NCI-H526 (cell line): ENCODE measurements around the gene DOCK2.
A peak's percentile ranks its signal among the peaks of the same experiment; 100 is the strongest.

Experiments
- DNase-seq, 2 experiments: peaks; one replicate each; lab custom pipeline; 2025; lab: John Stamatoyannopoulos, UW

DOCK2 gene

GRCh38 chr5:169694091-169694625, 57.1 kb downstream of the DOCK2 start:
- no peak for DNase-seq

- DNase-seq = no peak
These were observed 58.0 kb downstream of the DOCK2 start for GRCh38 chr5:169695025-169695625.

DNA sequence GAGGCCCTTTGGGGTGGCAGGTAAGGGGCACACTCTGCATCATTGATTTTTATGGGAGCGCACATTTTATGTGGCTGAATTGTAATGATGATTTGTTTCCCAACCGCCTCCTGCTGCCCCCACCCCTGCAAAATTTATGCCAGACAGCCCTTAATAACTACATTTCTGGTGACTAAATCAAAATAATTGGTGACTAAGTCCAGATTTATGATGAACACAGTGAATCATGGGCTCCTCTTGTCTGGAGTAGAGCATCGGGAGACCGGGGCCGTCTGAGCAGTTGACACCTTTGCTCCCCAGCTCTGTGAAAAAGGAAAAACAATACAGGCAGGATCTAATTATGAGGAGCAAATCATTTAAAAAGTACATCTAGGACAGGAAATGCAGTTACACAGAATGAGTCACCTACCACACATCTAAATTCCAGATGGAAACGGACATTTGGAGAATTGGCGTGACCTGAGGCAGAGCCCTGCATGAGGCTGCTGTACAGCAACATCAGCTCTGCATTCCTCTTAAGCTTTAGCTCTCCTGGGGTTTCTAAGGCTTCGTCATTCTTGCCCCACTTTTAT, 58.9 kb downstream of the DOCK2 start:
- no peak for DNase-seq

DNA sequence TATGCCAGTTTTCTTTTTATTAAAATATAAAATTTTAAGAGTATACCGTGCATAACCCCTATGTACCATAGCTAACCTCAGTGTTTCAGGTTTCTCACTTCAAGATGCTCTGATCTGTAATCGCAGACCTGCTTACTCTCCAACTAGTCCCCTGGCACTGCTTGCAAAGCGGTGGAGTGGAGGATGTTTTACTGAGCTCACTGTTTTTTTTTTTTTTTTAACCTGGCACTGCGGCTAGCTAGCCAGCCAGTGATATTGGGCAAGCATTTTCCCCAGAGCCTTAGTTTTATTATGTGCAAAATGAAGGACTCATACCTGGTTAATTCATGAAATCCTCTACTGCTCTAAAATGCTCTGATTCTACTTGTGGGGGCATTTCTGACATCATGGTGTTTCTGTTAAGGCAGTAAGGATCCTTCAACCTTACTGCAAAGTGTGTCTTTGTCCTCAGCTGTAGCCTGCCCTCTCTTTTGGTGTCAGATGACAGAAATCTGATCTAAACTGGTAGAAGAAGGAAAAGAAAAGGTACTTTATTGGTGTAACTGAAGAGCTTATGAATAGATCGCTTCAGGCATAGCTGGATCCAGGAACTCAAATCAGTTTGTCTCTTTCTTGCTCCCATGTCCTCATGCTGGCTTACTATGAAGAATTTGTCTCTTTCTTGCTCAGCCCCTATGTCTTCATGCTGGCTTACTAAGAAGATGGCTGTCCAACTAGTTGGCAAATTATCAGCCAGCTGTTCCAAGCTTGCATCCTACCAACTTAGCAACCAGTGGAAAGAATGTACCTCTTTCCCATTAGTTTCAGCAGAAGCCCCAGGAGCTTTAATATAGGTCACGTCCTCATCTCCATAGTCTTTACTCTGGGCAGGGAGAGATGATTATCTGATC, 59.8 kb downstream of the DOCK2 start:
- no peak for DNase-seq

DNA sequence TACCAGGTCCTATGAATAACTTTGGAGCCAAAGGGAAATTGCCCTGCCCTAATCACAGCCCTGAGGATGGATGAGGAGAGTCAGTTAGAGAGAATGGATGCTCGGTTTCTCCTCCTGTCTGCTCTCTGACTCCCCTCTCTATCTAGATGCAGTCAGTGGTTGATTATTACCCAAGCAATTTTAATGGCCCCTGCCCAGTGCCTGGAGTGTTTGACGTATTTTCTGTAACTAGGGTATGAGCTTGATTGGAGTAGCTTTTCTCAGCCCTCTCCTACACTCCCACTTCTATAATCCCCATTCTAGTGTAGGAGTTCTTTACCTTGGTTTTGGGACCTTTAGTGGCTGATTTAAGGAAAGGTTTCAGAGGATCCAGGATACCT, 60.4 kb downstream of the DOCK2 start:
- no peak for DNase-seq

DNA sequence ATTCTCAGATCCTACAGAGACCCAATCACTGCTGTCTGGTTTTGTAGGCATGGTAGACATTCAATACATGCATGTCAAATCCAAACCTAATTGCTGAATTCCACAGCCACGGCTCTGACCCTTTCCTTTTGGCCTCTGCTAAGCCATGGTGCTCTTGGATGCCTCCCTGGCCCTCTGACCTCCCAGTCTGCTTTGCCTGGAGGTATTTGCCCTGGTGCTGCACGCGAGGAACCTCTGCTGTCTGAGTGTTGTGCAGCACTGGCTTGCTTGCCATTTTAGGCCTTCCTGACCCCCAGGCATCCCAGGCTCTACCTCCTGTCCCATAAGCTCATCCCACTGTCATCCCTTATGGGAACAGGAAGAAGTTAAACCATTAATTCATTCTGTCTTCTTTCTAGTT, 60.9 kb downstream of the DOCK2 start:
- DNase-seq = no peak

- no peak for DNase-seq
These were observed 63.5 kb downstream of the DOCK2 start for GRCh38 chr5:169700611-169701010.

DNA sequence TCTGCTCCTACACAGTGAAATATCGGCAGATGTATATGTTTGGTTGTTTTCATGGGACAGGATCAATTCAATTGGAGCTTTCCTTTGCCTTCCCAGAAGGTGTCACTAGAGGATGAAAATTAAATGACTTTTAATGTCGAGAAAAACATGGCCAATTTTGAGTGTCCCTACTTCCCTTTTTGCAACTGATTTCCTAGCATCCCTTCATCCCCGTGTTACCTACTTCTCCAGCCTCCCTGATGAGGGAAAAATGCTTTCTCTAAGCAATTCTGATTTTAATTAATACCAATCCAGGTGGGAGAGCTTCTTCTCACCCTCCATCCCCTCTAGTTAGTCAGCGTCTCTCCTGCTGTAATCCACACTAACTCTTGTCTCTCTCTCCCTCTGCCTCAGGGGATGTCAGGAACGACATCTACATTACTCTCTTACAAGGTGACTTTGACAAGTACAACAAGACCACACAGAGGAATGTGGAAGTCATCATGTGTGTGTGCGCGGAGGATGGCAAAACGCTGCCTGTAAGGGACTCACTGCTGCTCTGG, 64.9 kb downstream of the DOCK2 start:
- DNase-seq = peak; percentile 2 to 48

DNA sequence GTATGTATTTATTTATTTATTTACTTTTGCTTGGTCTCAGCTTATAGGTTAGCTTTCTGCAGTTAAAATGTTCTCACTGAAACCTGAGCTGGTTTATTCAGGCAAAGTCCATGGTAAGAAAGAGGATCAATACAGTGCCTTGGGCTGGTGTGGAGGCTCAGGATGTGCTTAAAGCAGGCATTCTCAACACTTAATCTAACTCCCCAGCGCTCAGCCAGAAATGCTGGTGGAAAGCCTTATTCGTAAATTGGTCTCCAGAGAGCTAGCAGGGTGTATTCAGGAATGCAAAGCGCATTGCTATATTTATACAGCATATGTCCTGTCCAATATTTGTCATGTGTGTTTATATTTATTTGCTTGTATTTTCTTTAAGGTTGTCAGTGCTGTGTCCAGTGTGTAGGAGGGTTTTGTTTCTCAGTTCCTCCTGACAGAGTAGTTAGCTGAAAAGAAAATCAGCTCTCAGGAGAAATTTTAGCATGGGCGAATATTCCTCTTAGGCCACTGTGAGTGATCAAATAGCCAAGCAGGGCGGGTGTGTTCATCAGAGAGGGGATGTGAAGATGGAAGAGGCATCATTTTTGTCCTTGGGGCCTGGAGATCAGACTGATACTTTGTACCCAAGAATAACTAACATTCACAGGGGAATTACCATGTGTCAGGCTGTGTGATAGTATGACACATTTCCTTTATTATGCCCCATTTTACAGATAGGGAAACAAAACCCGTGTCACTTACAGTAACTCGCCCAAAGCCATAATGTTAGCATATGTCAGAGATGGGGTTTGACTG, 65.8 kb downstream of the DOCK2 start:
- peak in 1 of 2 experiments; percentile 32 for DNase-seq

DNA sequence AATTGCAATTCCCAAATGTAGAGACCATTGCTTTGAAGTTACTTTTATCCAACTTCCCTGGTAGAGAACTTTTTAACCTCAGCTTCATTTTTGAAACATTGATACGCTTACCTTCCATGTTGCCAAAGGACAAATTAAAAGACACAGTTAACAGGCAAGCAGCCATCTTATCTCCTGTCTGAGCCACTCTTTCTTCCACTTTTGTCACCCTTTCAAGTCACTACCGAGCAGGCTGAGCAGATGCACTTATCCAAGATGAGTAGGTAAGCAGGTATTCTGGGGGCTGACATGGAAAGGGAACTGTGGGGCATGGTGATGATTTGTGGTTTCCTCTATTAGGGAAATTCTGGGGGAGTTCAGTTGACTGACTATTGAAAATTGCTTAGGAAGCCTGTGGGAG, 66.7 kb downstream of the DOCK2 start:
- DNase-seq = no peak

GRCh38 chr5:169705322-169705721, 68.2 kb downstream of the DOCK2 start:
- DNase-seq = no peak

GRCh38 chr5:169706071-169706470, 69.0 kb downstream of the DOCK2 start:
- DNase-seq = no peak

GRCh38 chr5:169706758-169707450, 69.8 kb downstream of the DOCK2 start:
- DNase-seq = no peak

- DNase-seq = no peak
These were observed 70.6 kb downstream of the DOCK2 start for GRCh38 chr5:169707686-169708085.

GRCh38 chr5:169710675-169711074, 73.6 kb downstream of the DOCK2 start:
- DNase-seq = peak in 1 of 2 experiments; percentile 2

DNA sequence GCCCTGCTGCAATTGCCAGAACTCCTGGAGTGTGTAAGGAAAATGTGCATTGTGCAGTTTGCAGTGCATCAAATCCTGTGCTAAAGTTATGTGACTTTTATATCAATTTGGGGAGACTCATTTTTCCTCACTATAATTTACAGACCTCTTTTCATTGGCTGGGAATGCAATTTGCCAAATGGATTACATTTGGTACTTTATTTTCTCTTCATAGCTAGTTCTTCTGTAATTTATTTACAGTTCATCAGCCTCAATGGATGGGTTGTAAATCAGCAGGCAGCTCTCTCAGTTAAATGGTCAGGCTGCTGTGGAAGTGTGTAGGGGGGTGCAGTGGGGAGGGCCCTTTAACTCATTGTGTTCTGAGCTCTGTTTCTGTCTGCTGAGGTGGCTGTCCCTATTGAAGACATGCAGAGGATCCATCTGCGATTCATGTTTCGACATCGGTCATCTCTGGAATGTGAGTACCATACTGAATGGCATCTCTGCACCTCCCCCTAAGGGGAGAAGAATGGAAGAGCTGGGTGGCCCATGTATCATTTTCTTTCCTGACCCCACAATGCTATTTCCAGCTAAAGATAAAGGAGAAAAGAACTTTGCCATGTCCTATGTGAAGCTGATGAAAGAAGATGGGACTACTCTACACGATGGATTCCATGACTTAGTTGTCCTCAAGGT, 74.6 kb downstream of the DOCK2 start:
- DNase-seq = no peak

- no peak for DNase-seq
These were observed 75.4 kb downstream of the DOCK2 start for GRCh38 chr5:169712428-169712827.

GRCh38 chr5:169716287-169716686, 79.2 kb downstream of the DOCK2 start:
- no peak for DNase-seq

DNA sequence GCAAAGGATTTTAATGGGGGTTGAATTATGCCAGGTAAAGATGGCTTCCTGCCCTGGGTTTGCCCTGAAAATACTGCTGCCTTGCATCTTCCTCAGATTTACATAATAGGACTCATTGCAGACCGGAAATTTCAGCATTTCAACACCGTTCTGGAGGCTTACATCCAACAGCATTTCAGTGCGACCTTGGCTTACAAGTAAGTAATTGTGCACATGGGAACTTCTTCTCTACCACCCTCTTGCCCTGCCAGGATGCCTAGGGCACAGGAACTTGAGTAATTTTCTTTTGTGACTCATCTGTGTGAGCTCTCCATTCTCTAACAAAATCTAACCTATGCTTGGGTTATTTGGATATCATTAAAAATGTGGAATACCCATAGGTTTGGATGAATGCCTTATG, 80.2 kb downstream of the DOCK2 start:
- no peak for DNase-seq
